Erythroblast (primary cell): Measurements from ENCODE around the gene FAM20B.

Experiments used
- GATA1 ChIP-seq: IDR thresholded peaks from 2 replicates; pipeline ENCODE4 v1.6.1; 2011; ENCODE audit warnings: low read depth, mild to moderate bottlenecking, control low read depth, low read length, moderate library complexity
- POLR2A ChIP-seq: IDR thresholded peaks from 2 replicates; pipeline ENCODE4 v1.6.1; 2011; ENCODE audit warnings: mild to moderate bottlenecking, low read length

DNA sequence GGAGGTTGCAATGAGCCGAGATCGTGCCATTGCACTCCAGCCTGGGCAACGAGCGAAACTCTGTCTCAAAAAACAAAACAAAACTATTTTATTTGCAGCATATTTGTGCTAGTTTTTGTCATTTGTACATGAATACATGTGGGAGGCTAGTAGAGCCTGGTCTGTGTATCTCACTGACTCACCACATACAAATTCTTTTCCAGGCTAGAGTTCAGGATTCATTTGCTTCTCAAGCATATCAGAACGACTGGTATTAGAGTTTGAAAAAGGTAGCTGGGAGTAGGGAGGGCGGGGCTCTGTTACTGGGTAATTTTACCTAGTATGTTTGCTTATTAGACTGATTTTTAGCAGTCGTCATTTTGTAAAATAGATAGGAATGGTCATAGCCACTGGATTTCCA is 51.7 kb downstream of the FAM20B start:
- TF ChIP-seq POLR2A (no peak), GATA1 (no peak)
